ENCODE measurements around the gene PPIF.
A peak's percentile ranks its signal among the peaks of the same experiment; 100 is the strongest.

The PPIF gene

GRCh38 chr10:79386637-79387465 lies 39.6 kb downstream of the PPIF start:
- no peak for DNase-seq (ENCODE audit: low read depth)

DNA sequence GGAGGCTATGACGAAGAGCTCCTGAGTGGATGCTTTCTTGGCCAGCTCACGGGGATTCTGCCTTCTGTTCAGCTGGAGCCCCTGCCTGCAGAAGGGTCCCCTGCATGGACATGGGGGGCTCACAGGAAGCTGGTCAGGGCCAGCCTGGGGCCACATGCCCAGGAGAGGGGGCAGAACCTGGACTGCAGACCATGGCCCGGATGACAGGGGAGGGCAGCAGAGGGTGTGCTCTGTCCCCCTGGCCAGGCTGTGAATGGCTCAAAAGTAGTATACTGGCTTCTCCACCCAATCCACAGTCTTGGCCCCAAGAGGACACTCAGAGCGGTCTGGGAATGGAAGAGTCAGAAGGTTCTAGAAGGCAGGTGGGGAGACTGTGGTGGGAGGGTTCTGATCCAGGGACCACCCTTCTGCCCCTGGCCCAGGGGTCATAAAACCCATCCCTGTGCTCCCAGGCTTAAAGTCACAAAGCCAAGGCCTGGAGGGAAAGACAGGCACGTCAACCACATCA lies 40.3 kb downstream of the PPIF start:
- no peak for DNase-seq (ENCODE audit: low read depth)

- no peak for DNase-seq (ENCODE audit: low read depth)
These were observed 40.9 kb downstream of the PPIF start for GRCh38 chr10:79387974-79388850.

- DNase-seq (ENCODE audit: low read depth): no peak
These were observed 42.8 kb downstream of the PPIF start for GRCh38 chr10:79390057-79390456.

GRCh38 chr10:79390551-79391229 lies 43.4 kb downstream of the PPIF start:
- no peak for DNase-seq (ENCODE audit: low read depth)

- DNase-seq (ENCODE audit: low read depth): no peak
These were observed 44.2 kb downstream of the PPIF start for GRCh38 chr10:79391231-79392019.

DNA sequence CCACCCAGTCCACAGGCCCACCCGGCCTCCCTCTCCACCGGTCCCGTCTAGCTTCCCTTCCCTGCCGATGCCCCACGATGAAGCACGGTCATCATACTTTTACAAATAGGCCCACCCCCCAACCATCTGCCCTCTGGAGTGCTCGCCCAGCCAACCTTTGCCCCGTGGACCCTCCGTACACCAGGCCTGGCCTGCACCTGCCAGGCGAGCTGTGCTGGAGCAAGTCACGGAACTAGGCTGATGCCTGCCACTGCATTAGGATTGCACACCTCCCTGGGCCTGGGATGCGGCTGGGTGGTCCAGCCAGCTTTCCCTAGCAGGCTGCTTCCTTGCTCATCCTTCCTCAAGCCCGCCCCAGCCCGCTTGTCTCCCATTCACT lies 44.7 kb downstream of the PPIF start:
- DNase-seq (ENCODE audit: low read depth): no peak

GRCh38 chr10:79392506-79393176 lies 45.4 kb downstream of the PPIF start:
- no peak for DNase-seq (ENCODE audit: low read depth)

GRCh38 chr10:79393221-79393923 lies 46.1 kb downstream of the PPIF start:
- no peak for DNase-seq (ENCODE audit: low read depth)

- DNase-seq (ENCODE audit: low read depth): no peak
These were observed 46.8 kb downstream of the PPIF start for GRCh38 chr10:79393924-79394610.

DNA sequence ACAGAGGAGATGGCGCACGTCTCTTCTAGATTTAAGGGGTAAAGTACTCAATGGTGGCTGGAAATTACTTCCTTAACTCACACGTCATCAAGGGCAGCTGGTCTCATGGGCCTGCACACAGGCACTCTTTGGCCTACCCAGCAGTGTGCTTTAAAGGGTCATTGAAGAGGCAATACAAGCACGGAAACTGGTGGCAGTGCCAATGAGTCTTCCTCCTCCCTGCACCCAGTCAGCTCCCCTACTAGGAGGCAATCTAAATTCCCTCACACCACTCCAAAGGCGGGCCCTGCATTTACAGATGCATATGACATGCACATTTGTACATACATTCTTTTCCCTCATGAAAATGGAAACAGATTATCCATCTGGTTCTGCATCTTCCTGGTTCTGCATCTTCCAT lies 47.4 kb downstream of the PPIF start:
- DNase-seq (ENCODE audit: low read depth): no peak

DNA sequence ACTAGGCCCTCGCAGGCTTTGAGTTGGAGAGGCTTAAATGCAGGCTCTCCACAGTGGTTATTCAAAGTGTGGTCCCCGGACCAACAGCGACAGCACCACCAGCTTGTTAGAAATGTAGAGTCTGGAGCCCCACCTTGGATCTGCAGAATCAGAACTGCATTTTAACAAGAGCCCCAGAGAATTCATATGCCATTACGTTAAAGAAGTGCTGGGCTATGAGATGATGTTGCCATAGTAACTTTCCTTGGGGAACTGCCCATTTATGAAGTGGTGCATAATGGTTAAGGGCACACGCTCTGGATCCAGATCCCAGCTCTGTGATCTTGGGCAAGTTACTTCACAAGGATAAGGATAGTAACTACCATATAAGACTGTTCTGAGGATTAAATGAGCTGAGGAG lies 49.3 kb downstream of the PPIF start:
- no peak for DNase-seq (ENCODE audit: low read depth)

DNA sequence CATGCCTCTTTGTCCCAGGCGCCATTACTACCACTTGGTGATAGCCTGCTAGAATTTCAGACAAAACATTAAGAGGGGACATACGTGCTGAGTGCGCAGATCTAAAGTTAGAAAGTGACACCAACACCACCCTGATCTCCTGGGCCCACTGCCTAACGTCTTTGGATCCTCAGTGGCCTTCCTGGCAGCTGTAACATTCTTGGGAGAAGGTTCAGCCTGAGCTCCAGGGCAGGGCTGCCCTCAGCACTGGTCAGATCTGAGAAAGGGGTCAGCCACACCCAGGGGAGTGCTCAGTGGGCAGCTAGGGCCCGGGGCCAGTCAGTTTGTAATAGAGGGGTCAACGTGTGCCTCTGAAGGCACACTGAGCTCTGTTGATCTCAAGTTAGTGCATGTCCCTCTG lies 49.8 kb downstream of the PPIF start:
- DNase-seq (ENCODE audit: low read depth): no peak

GRCh38 chr10:79397575-79398303 lies 50.5 kb downstream of the PPIF start:
- no peak for DNase-seq (ENCODE audit: low read depth)

- no peak for DNase-seq (ENCODE audit: low read depth)
These were observed 51.4 kb downstream of the PPIF start for GRCh38 chr10:79398642-79399041.

DNA sequence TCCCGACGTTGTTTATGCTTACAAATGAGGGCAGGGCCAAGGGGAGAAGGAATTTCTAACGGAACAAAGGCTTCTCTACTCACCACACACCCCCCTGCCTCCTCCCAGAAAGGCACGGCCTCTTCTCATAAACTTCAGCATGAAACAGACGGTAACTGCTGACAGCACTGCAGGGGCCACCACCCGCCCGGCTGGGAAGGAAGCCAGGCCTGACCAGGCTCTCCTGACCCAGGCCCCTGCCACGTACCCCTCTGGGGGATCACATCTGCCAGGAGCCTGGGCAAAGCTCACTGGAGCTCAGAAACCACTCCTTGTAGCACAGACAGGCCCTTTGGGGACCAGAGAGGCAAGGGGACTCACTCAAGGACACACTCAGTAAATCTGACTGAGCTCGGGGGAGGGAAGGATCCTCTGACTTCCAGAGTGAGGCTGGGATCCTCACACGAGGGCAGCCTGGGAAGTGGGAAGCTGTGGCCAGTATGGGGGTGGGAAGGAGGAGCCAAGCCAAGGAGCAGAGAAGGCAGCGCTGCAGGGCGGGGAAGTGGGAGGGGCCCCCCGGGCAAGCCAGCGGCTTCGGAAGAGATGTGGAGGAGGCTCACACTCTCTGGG lies 52.1 kb downstream of the PPIF start:
- peak; percentile 94 for DNase-seq (ENCODE audit: low read depth)

DNA sequence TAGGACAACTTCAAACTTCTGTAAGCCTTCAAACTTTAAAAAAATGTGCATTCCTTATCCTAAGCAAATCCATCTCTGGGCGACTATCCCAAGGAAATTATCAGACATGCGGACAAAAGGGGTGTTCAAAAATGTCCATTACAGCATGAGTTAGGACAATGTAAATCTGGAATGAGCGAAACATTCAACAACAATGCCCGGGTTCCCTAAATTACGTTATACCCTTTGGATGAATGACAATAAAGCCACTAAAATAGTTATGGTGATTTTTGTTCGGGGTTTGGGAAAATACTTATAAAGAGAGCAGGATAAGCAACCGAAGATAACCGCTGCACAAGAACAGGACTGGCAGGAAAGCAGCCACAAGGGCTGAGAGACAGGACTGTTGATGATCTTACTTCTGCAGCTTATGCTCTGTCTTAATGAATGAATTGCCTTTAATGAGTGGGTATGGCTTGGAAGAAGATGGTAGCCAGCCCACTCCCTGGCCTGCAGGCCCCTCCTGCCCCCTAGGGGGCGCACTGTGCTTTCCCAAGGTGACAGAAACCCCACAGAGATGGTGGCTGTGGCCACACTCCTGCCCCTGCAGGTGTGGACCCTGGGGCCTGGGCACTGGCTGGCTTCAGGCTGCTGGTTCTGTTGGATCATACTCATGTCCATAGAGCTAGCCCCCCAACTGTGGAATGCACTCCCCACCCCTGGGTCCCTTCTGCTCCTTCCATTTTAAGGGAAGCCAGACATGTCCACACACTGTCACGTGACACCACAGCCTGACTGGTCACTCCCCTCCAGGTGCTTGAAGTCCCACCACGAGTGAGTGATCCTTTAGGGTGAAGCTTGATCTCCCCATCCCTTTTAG lies 53.1 kb downstream of the PPIF start:
- DNase-seq (ENCODE audit: low read depth): peak; percentile 29

All from iris pigment epithelial cell (primary cell).